BLaER1 treated with 17β-estradiol and CSF1 and Interleukin-3, amounts not matched to agents 10 nM and 100 nM (cell line): ENCODE data around the gene CERT1.
"Not testable (repeated sequence)": the region's sequence is repeated elsewhere in the genome, so short reads cannot be mapped to it uniquely, and the experiment has no call there.

Experiments used
- H3K27ac ChIP-seq, 11 experiments: shearing (Covaris generic); formaldehyde crosslinking; 2 replicates each; pipeline ENCODE4 v1.8.1; 2022
- H3K27me3 ChIP-seq, 11 experiments: shearing (Covaris generic); formaldehyde crosslinking; 2 replicates each; pipeline ENCODE4 v1.8.1; 2022
- H3K36me3 ChIP-seq, 11 experiments: shearing (Covaris generic); formaldehyde crosslinking; 2 replicates each; pipeline ENCODE4 v1.8.1; 2022
- H3K4me1 ChIP-seq, 10 experiments: shearing (Covaris generic); formaldehyde crosslinking; 2 replicates each; pipeline ENCODE4 v1.8.1; 2022
- H3K4me2 ChIP-seq, 11 experiments: shearing (Covaris generic); formaldehyde crosslinking; 2 replicates each; pipeline ENCODE4 v1.8.1; 2022
- H3K4me3 ChIP-seq, 10 experiments: shearing (Covaris generic); formaldehyde crosslinking; 2 replicates each; pipeline ENCODE4 v1.8.1; 2022
- H3K9ac ChIP-seq, 11 experiments: shearing (Covaris generic); formaldehyde crosslinking; 2 replicates each; pipeline ENCODE4 v1.8.1; 2022
- H3K9me3 ChIP-seq, 11 experiments: shearing (Covaris generic); formaldehyde crosslinking; replicated peaks in 1 of 11; 2 replicates each; pipeline ENCODE4 v1.8.1; 2022
- H4K20me1 ChIP-seq, 11 experiments: shearing (Covaris generic); formaldehyde crosslinking; 2 replicates each; pipeline ENCODE4 v1.8.1; 2022
- Cebpa-rat ChIP-seq, 11 experiments: shearing (Covaris generic); IDR thresholded peaks; 2 replicates each; pipeline ENCODE4 v1.8.1; 2022

CERT1 gene

GRCh38 chr5:75338408-75338807 is 173.0 kb downstream of the CERT1 start:
- peak overlapping the region; percentile 83 to 97 (median 90) for H3K4me2 ChIP-seq
- peaks cover 0 to 11% (median 0%) of the 10 kb centered on the region in 11 experiments; a peak in 5 of 22 replicates for H3K9me3 ChIP-seq
- H3K27ac ChIP-seq = 0 out of 22 replicates have a peak overlapping the region, but pooled peaks of 1 of the 11 experiments have one; percentile 79
- peaks cover 12 to 35% (median 21%) of the 10 kb centered on the region in 10 experiments for H3K4me1 ChIP-seq
- no peak for TF ChIP-seq Cebpa-rat (IDR thresholded peaks at IDR 0.05)
- H4K20me1 ChIP-seq = peaks cover 0 to 62% (median 60%) of the 10 kb centered on the region in 11 experiments; a peak in 18 of 22 replicates
- peak overlapping the region; percentile 85 to 97 (median 91); a peak in 19 of 20 replicates for H3K4me3 ChIP-seq
- H3K36me3 ChIP-seq = peaks cover 6 to 36% (median 20%) of the 10 kb centered on the region in 11 experiments; a peak in 18 of 22 replicates
- H3K27me3 ChIP-seq = no peaks in the 10 kb centered on the region
- H3K9ac ChIP-seq = peak overlapping the region in 8 of 11 experiments; percentile 83 to 92 (median 87); a peak in 12 of 22 replicates

- no peak for TF ChIP-seq Cebpa-rat (IDR thresholded peaks at IDR 0.05)
- Histone ChIP-seq H3K27me3 (no peaks in the 10 kb centered on the region), H3K36me3 (peaks cover 0 to 27% (median 12%) of the 10 kb centered on the region in 11 experiments; a peak in 16 of 22 replicates), H3K4me3 (peak overlapping the region; percentile 85 to 97 (median 91)), H3K27ac (peak overlapping the region; percentile 48 to 84 (median 80); a peak in 21 of 22 replicates), H3K4me2 (peak overlapping the region; percentile 83 to 97 (median 90)), H3K9me3 (peaks cover 0 to 14% (median 0%) of the 10 kb centered on the region in 11 experiments; a peak in 5 of 22 replicates), H3K9ac (peak overlapping the region; percentile 77 to 92 (median 86)), H3K4me1 (peaks cover 12 to 35% (median 21%) of the 10 kb centered on the region in 10 experiments), H4K20me1 (peaks cover 0 to 53% (median 50%) of the 10 kb centered on the region in 11 experiments; a peak in 18 of 22 replicates)
Measured at GRCh38 chr5:75337366-75338021, 173.9 kb downstream of the CERT1 start.

- H3K4me2 ChIP-seq = peak within 1 kb of the TSS; percentile 83 to 97 (median 92)
- no peak for TF ChIP-seq Cebpa-rat (IDR thresholded peaks at IDR 0.05)
- H3K4me1 ChIP-seq = peaks cover 12 to 34% (median 21%) of the 10 kb centered on the region in 10 experiments
- no peaks in the 10 kb centered on the region for H3K27me3 ChIP-seq
- H3K4me3 ChIP-seq = peak within 1 kb of the TSS; percentile 85 to 97 (median 91)
- H3K36me3 ChIP-seq = peaks cover 0 to 20% (median 8%) of the 10 kb centered on the region in 11 experiments; a peak in 12 of 22 replicates
- peak within 1 kb of the TSS; percentile 48 to 84 (median 80); a peak in 21 of 22 replicates for H3K27ac ChIP-seq
- peaks cover 0 to 14% (median 0%) of the 10 kb centered on the region in 11 experiments; a peak in 5 of 22 replicates for H3K9me3 ChIP-seq
- peaks cover 0 to 46% (median 43%) of the 10 kb centered on the region in 11 experiments; a peak in 18 of 22 replicates for H4K20me1 ChIP-seq
- peak within 1 kb of the TSS; percentile 77 to 92 (median 86) for H3K9ac ChIP-seq
Measured at GRCh38 chr5:75336615-75337336, 174.7 kb downstream of the CERT1 start, which contains the start of gene HMGCR. HMGCR (plus strand) TSS chr5:75337220; CDS start chr5:75342606, 5,386 bp downstream.

- peak overlapping the region in 10 of 11 experiments; percentile 44 to 80 (median 74); a peak in 19 of 22 replicates for H3K27ac ChIP-seq
- peak overlapping the region; percentile 75 to 94 (median 86) for H3K4me2 ChIP-seq
Measured at GRCh38 chr5:75335952-75336614, 175.3 kb downstream of the CERT1 start.

GRCh38 chr5:75335486-75335885 is 175.9 kb downstream of the CERT1 start:
- peak overlapping the region in 2 of 11 experiments; percentile 82 to 87; a peak in 2 of 22 replicates for H3K4me2 ChIP-seq
- TF ChIP-seq Cebpa-rat (IDR thresholded peaks at IDR 0.05) = no peak
- H3K4me3 ChIP-seq = no peak overlapping the region

More at GRCh38 chr5:75335952-75336614, 175.3 kb downstream of the CERT1 start:
- H3K36me3 ChIP-seq = peaks cover 0 to 16% (median 7%) of the 10 kb centered on the region in 11 experiments; a peak in 12 of 22 replicates
- H3K27me3 ChIP-seq = no peaks in the 10 kb centered on the region
- peaks cover 12 to 33% (median 21%) of the 10 kb centered on the region in 10 experiments for H3K4me1 ChIP-seq
- peaks cover 0 to 14% (median 0%) of the 10 kb centered on the region in 11 experiments; a peak in 5 of 22 replicates for H3K9me3 ChIP-seq
- TF ChIP-seq Cebpa-rat (IDR thresholded peaks at IDR 0.05) = no peak
- peaks cover 0 to 39% (median 36%) of the 10 kb centered on the region in 11 experiments; a peak in 17 of 22 replicates for H4K20me1 ChIP-seq
- peak overlapping the region; percentile 85 to 97 (median 91) for H3K4me3 ChIP-seq
- peak overlapping the region; percentile 60 to 92 (median 80); a peak in 21 of 22 replicates for H3K9ac ChIP-seq

GRCh38 chr5:75334413-75334812 is 177.0 kb downstream of the CERT1 start:
- peaks cover 0 to 14% (median 0%) of the 10 kb centered on the region in 11 experiments; a peak in 5 of 22 replicates for H3K9me3 ChIP-seq
- not testable (repeated sequence) for H3K27ac ChIP-seq, H3K4me2 ChIP-seq, H3K4me3 ChIP-seq, H3K9ac ChIP-seq, H3K36me3 ChIP-seq, H3K27me3 ChIP-seq
- peaks cover 12 to 23% (median 18%) of the 10 kb centered on the region in 10 experiments for H3K4me1 ChIP-seq
- peaks cover 0 to 22% (median 20%) of the 10 kb centered on the region in 11 experiments; a peak in 13 of 22 replicates for H4K20me1 ChIP-seq

More at GRCh38 chr5:75335486-75335885, 175.9 kb downstream of the CERT1 start:
- Histone ChIP-seq H3K9me3 (peaks cover 0 to 14% (median 0%) of the 10 kb centered on the region in 11 experiments; a peak in 5 of 22 replicates), H3K27me3 (no peaks in the 10 kb centered on the region), H3K36me3 (peaks cover 0 to 10% (median 3%) of the 10 kb centered on the region in 11 experiments; a peak in 11 of 22 replicates), H3K4me1 (peaks cover 12 to 29% (median 19%) of the 10 kb centered on the region in 10 experiments), H4K20me1 (peaks cover 0 to 33% (median 30%) of the 10 kb centered on the region in 11 experiments; a peak in 17 of 22 replicates), H3K27ac (no peak overlapping the region), H3K9ac (no peak overlapping the region)

GRCh38 chr5:75333759-75334158 is 177.7 kb downstream of the CERT1 start:
- not testable (repeated sequence) for H3K4me3 ChIP-seq, H3K4me2 ChIP-seq, H3K9ac ChIP-seq, H3K27ac ChIP-seq, H3K36me3 ChIP-seq, H3K27me3 ChIP-seq
- Histone ChIP-seq H4K20me1 (peaks cover 0 to 16% (median 15%) of the 10 kb centered on the region in 11 experiments; a peak in 12 of 22 replicates), H3K4me1 (peaks cover 10 to 17% (median 15%) of the 10 kb centered on the region in 10 experiments), H3K9me3 (peaks cover 0 to 14% (median 0%) of the 10 kb centered on the region in 11 experiments; a peak in 5 of 22 replicates)
